Mesendoderm (in vitro differentiated cells): ENCODE data around the gene TMEM60.

Source experiments
- DNase-seq: peaks from one replicate; pipeline ENCODE4 v3.0.0; 2013
- H2AK5ac ChIP-seq: 2 replicates; pipeline ENCODE4 v1.6.1; 2013; ENCODE audit warnings: low read length, inconsistent platforms
- H2BK120ac ChIP-seq: 2 replicates; pipeline ENCODE4 v1.6.1; 2013; ENCODE audit warnings: low read depth, mild to moderate bottlenecking, low read length, moderate library complexity, mixed read lengths
- H2BK15ac ChIP-seq: replicated peaks from 2 replicates; pipeline ENCODE4 v1.6.1; 2013; ENCODE audit warnings: low read depth, mild to moderate bottlenecking, moderate library complexity
- H2BK5ac ChIP-seq: 2 replicates; pipeline ENCODE4 v1.6.1; 2013; ENCODE audit warnings: low read length, inconsistent platforms
- H3K18ac ChIP-seq: 2 replicates; pipeline ENCODE4 v1.6.1; 2013; ENCODE audit warnings: mild to moderate bottlenecking, low read length, mixed read lengths
- H3K23ac ChIP-seq: one replicate; pipeline ENCODE4 v1.6.1; 2013; ENCODE audit warnings: low read length
- H3K27ac ChIP-seq: 2 replicates; pipeline ENCODE4 v1.5.1; 2013; ENCODE audit warnings: low read depth, mild to moderate bottlenecking, inconsistent platforms, low read length, moderate library complexity
- H3K27me3 ChIP-seq: 2 replicates; pipeline ENCODE4 v1.6.1; 2013; ENCODE audit warnings: low read length, control low read depth, mild to moderate bottlenecking, inconsistent platforms; ENCODE audit not compliant: insufficient read depth, poor library complexity
- H3K36me3 ChIP-seq: 2 replicates; pipeline ENCODE4 v1.6.1; 2013; ENCODE audit warnings: low read length, inconsistent platforms; ENCODE audit not compliant: control insufficient read depth, insufficient read depth
- H3K4ac ChIP-seq: one replicate; pipeline ENCODE4 v1.6.1; 2013; ENCODE audit warnings: low read depth, mild to moderate bottlenecking, low read length, moderate library complexity
- H3K4me1 ChIP-seq: 2 replicates; pipeline ENCODE4 v1.6.1; 2013; ENCODE audit warnings: low read depth, low read length, inconsistent platforms; ENCODE audit not compliant: control insufficient read depth
- H3K4me2 ChIP-seq: 2 replicates; pipeline ENCODE4 v1.6.1; 2013; ENCODE audit warnings: low read length
- H3K4me3 ChIP-seq: 2 replicates; pipeline ENCODE4 v1.5.1; 2013; ENCODE audit warnings: mild to moderate bottlenecking, low read length
- H3K56ac ChIP-seq: one replicate; pipeline ENCODE4 v1.6.1; 2013; ENCODE audit warnings: low read length
- H3K79me1 ChIP-seq: 2 replicates; pipeline ENCODE4 v1.6.1; 2013; ENCODE audit warnings: low read length, inconsistent platforms
- H3K79me2 ChIP-seq: 2 replicates; pipeline ENCODE4 v1.6.1; 2013; ENCODE audit warnings: mild to moderate bottlenecking, low read length; ENCODE audit not compliant: control insufficient read depth, insufficient read depth
- H3K9ac ChIP-seq: 2 replicates; pipeline ENCODE4 v1.6.1; 2013; ENCODE audit warnings: low read length, inconsistent platforms
- H4K5ac ChIP-seq: one replicate; pipeline ENCODE4 v1.6.1; 2013; ENCODE audit warnings: low read length
- H4K8ac ChIP-seq: one replicate; pipeline ENCODE4 v1.6.1; 2013; ENCODE audit warnings: low read depth, mild to moderate bottlenecking, control low read depth, low read length, moderate library complexity
- WGBS: extraction: QIAGEN DNeasy Blood & Tissue Kit; methylation state at CpG from one replicate; pipeline ENCODE4 v1.1.7; 2013; ENCODE audit warnings: low lambda C conversion rate, missing lambda C conversion rate; ENCODE audit not compliant: insufficient coverage; ENCODE audit errors: extremely low coverage; 5-methylcytosine and 5-hydroxymethylcytosine counted together

Gene TMEM60

DNA sequence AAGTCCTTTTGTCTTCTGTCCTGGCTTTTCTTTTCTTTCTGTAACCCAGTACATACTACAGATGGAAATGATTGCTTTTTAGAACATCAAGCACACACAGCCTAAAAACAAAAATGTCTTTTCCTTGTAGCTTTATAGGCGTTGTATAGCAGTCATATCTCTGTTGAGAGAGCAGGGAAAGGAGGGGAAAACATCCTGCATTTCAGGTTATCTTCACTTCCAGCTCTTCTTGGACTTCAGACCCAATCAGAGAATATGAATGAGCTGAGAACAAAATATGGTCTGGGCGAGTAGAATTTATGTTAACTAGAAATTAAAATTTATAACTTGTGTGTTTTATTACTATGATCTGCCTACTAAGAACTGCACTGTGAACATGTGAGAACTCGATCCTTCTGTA is 14.7 kb downstream of the TMEM60 start:
- Histone ChIP-seq H3K23ac (no peak overlapping the region), H3K79me1 (no peaks in the 10 kb centered on the region), H4K8ac (no peak overlapping the region), H3K4me3 (no peak overlapping the region), H3K18ac (no peak overlapping the region), H3K9ac (no peak overlapping the region), H2BK5ac (no peak overlapping the region), H4K5ac (no peak overlapping the region), H3K27ac (no peak overlapping the region), H3K27me3 (no peaks in the 10 kb centered on the region), H2BK15ac (no peak overlapping the region), H2AK5ac (no peak overlapping the region), H3K4me2 (no peak overlapping the region), H3K36me3 (no peaks in the 10 kb centered on the region), H3K4ac (no peak overlapping the region), H3K56ac (no peak overlapping the region), H3K4me1 (no peaks in the 10 kb centered on the region), H2BK120ac (no peak overlapping the region), H3K79me2 (no peaks in the 10 kb centered on the region)
- no CpG with 5 or more reads among the region's 3 CpGs for WGBS
- no peak for DNase-seq

DNA sequence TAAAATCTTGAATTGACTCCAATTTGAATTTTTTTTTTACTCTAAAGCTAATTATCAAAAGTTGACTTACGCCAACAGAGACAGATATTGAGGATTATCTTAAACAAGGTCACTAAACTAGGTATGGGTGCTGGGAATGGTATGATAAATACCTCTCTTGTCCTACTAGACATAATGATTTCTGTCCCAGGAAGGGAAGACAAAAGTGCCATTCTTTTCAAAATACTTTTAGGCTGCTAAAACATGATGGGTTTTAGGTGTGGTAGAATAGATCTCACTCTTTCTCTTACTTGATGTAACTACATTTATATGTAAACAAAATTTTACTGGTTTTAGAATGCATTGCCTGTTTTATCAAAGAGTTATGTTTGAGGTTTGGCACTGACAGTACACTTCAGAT is 15.1 kb downstream of the TMEM60 start:
- no peak overlapping the region for H3K4me2 ChIP-seq
- no CpG with 5 or more reads among the region's 1 CpG for WGBS
- H3K27me3 ChIP-seq = no peaks in the 10 kb centered on the region
- no peak overlapping the region for H3K27ac ChIP-seq
- H3K9ac ChIP-seq = no peak overlapping the region
- H3K23ac ChIP-seq = no peak overlapping the region
- no peak overlapping the region for H3K4me3 ChIP-seq
- no peaks in the 10 kb centered on the region for H3K79me2 ChIP-seq
- H3K79me1 ChIP-seq = no peaks in the 10 kb centered on the region
- H4K8ac ChIP-seq = no peak overlapping the region
- no peaks in the 10 kb centered on the region for H3K36me3 ChIP-seq
- H2BK5ac ChIP-seq = no peak overlapping the region
- no peak overlapping the region for H4K5ac ChIP-seq
- H3K18ac ChIP-seq = no peak overlapping the region
- H2BK15ac ChIP-seq = no peak overlapping the region
- H2AK5ac ChIP-seq = no peak overlapping the region
- H3K4me1 ChIP-seq = no peaks in the 10 kb centered on the region
- DNase-seq = no peak
- no peak overlapping the region for H2BK120ac ChIP-seq
- H3K4ac ChIP-seq = no peak overlapping the region
- H3K56ac ChIP-seq = no peak overlapping the region

DNA sequence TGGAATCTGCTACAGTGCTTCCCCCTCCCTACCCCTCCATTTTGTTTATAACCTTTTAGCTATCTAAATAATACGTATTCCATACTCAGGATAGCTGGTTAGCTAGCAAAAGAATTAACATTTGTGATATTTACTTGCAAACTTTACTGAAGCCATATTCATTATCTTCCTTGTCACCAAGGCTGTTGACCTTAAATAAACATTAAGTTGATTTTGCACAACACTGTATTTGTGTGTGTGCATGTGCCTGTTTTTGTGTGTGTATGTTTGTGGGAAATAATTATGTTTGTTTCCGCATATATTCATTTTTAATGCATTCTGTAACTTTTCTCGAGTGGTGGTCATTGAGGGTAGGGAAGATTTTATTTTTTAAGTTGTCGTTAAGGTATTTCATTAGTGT is 15.9 kb downstream of the TMEM60 start:
- Histone ChIP-seq H3K27ac (no peak overlapping the region), H3K27me3 (no peaks in the 10 kb centered on the region), H3K18ac (no peak overlapping the region), H3K4me1 (no peaks in the 10 kb centered on the region), H4K5ac (no peak overlapping the region), H3K4me2 (no peak overlapping the region), H2AK5ac (no peak overlapping the region), H2BK5ac (no peak overlapping the region), H2BK120ac (no peak overlapping the region), H4K8ac (no peak overlapping the region), H3K56ac (no peak overlapping the region), H3K9ac (no peak overlapping the region), H3K23ac (no peak overlapping the region), H3K4ac (no peak overlapping the region), H3K4me3 (no peak overlapping the region), H3K79me2 (no peaks in the 10 kb centered on the region), H3K36me3 (no peaks in the 10 kb centered on the region), H3K79me1 (no peaks in the 10 kb centered on the region), H2BK15ac (no peak overlapping the region)
- no peak for DNase-seq
- 100% methylated on average over 3 of the region's 4 CpGs for WGBS

DNA sequence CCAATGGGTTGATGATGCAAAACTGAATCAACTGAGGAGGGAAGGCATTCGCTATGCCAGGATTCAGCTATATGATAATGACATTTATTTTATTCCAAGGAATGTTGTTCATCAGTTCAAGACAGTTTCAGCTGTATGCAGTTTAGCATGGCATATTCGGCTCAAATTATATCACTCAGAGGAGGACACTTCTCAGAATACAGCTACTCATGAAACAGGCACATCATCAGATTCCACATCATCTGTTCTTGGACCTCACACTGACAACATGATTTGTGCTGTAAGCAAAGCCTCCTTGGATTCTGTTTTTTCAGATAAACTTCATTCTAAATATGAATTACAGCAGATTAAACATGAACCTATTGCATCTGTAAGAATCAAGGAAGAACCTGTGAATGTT is 19.7 kb downstream of the TMEM60 start:
- H3K4me1 ChIP-seq = no peaks in the 10 kb centered on the region
- H3K23ac ChIP-seq = no peak overlapping the region
- no peak overlapping the region for H4K8ac ChIP-seq
- H3K9ac ChIP-seq = no peak overlapping the region
- no peak overlapping the region for H3K56ac ChIP-seq
- H2BK5ac ChIP-seq = no peak overlapping the region
- H3K4me3 ChIP-seq = no peak overlapping the region
- no peak overlapping the region for H2AK5ac ChIP-seq
- no peak overlapping the region for H3K18ac ChIP-seq
- H2BK120ac ChIP-seq = no peak overlapping the region
- H3K79me2 ChIP-seq = no peaks in the 10 kb centered on the region
- H2BK15ac ChIP-seq = no peak overlapping the region
- H4K5ac ChIP-seq = no peak overlapping the region
- no peak overlapping the region for H3K4me2 ChIP-seq
- H3K27ac ChIP-seq = no peak overlapping the region
- H3K4ac ChIP-seq = no peak overlapping the region
- DNase-seq = no peak
- no peaks in the 10 kb centered on the region for H3K79me1 ChIP-seq
- no peaks in the 10 kb centered on the region for H3K36me3 ChIP-seq
- no CpG with 5 or more reads among the region's 2 CpGs for WGBS
- no peaks in the 10 kb centered on the region for H3K27me3 ChIP-seq

DNA sequence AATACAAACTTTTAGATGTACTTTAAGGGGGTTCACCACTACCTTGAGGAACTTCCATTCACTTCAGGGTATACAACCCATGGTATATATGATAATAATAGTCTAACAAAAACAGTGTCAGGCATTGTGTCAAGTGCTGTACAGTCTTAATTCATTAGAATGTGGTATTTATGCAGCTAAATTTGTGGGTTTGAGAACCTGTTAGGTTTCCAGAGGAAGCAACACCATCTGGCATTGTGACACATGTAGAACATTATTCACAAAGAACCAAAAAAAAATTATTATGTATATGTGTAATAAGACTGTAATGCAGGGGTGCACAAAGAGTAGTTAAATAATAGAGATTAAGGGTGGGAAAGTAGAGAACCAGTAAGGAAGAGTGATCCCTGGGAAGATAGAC is 26.3 kb downstream of the TMEM60 start:
- no peak overlapping the region for H2BK15ac ChIP-seq
- H3K4me3 ChIP-seq = no peak overlapping the region
- H3K79me1 ChIP-seq = no peaks in the 10 kb centered on the region
- no peak overlapping the region for H4K8ac ChIP-seq
- no peak overlapping the region for H2AK5ac ChIP-seq
- H3K27me3 ChIP-seq = no peaks in the 10 kb centered on the region
- H3K4me2 ChIP-seq = no peak overlapping the region
- no peak overlapping the region for H3K9ac ChIP-seq
- no peaks in the 10 kb centered on the region for H3K4me1 ChIP-seq
- no peaks in the 10 kb centered on the region for H3K36me3 ChIP-seq
- H3K23ac ChIP-seq = no peak overlapping the region
- H2BK120ac ChIP-seq = no peak overlapping the region
- no peak overlapping the region for H3K27ac ChIP-seq
- H3K79me2 ChIP-seq = no peaks in the 10 kb centered on the region
- no peak overlapping the region for H3K56ac ChIP-seq
- H4K5ac ChIP-seq = no peak overlapping the region
- DNase-seq = no peak
- H3K4ac ChIP-seq = no peak overlapping the region
- H3K18ac ChIP-seq = no peak overlapping the region
- H2BK5ac ChIP-seq = no peak overlapping the region

DNA sequence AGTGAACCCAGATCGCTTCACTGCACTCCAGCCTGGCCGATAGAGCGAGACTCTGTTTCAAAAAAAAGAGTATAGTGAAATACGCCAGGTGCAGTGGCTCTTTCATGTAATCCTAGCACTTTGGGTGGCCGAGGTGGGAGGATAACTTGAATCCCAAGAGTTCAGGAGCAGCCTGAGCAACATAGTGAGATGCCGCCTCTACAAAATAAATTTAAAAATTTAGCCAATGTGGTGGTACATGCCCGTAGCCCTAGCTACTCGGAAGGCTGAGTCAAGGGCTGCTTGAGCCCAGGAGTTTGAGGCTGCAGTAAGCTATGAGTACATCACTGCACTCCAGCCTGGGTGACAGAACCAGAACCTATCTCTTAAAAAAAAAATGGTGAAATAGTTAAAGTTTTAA is 27.9 kb downstream of the TMEM60 start:
- no peak overlapping the region for H3K27ac ChIP-seq

More for the DNA sequence above, 27.9 kb downstream of the TMEM60 start:
- H4K8ac ChIP-seq = no peak overlapping the region
- H3K56ac ChIP-seq = no peak overlapping the region
- no peak overlapping the region for H3K23ac ChIP-seq
- no peak overlapping the region for H3K9ac ChIP-seq
- H3K36me3 ChIP-seq = no peaks in the 10 kb centered on the region
- H3K4me3 ChIP-seq = no peak overlapping the region
- H2AK5ac ChIP-seq = no peak overlapping the region
- no peak overlapping the region for H3K4me2 ChIP-seq
- DNase-seq = no peak
- no peak overlapping the region for H3K4ac ChIP-seq
- H3K79me2 ChIP-seq = no peaks in the 10 kb centered on the region
- no peak overlapping the region for H3K18ac ChIP-seq
- no peak overlapping the region for H2BK15ac ChIP-seq
- H3K27me3 ChIP-seq = no peaks in the 10 kb centered on the region
- H3K4me1 ChIP-seq = no peaks in the 10 kb centered on the region
- no peaks in the 10 kb centered on the region for H3K79me1 ChIP-seq
- WGBS = no CpG with 5 or more reads among the region's 8 CpGs
- no peak overlapping the region for H2BK120ac ChIP-seq
- no peak overlapping the region for H2BK5ac ChIP-seq
- H4K5ac ChIP-seq = no peak overlapping the region
